Lower leg skin (tissue), 3 donors: ENCODE data around the gene TNFAIP8.

Source experiments
- CTCF ChIP-seq, 3 donors: fragments of 450-650 bp; IDR thresholded peaks; one replicate each; pipeline ENCODE4 v1.5.1; 2016; ENCODE audit warnings: antibody characterized with exemption in 3 of 3, mild to moderate bottlenecking in 3 of 3, moderate library complexity in 2 of 3
- POLR2A ChIP-seq, 2 donors: fragments of 450-650 bp; IDR thresholded peaks; one replicate each; pipeline ENCODE4 v1.6.1; 2016 to 2017; ENCODE audit warnings: antibody characterized with exemption in 2 of 2, mild to moderate bottlenecking in 1 of 2, moderate library complexity in 1 of 2

- TF ChIP-seq CTCF (IDR thresholded peaks at IDR 0.05) (no peak), POLR2A (IDR thresholded peaks at IDR 0.05) (no peak)
Measured at GRCh38 chr5:119335261-119335677, 20.6 kb upstream of the TNFAIP8 start.
